ENCODE results near the gene JAK1.
"Not testable (repeated sequence)": the region's sequence is repeated elsewhere in the genome, so short reads cannot be mapped to it uniquely, and the experiment has no call there.

Gene JAK1

DNA sequence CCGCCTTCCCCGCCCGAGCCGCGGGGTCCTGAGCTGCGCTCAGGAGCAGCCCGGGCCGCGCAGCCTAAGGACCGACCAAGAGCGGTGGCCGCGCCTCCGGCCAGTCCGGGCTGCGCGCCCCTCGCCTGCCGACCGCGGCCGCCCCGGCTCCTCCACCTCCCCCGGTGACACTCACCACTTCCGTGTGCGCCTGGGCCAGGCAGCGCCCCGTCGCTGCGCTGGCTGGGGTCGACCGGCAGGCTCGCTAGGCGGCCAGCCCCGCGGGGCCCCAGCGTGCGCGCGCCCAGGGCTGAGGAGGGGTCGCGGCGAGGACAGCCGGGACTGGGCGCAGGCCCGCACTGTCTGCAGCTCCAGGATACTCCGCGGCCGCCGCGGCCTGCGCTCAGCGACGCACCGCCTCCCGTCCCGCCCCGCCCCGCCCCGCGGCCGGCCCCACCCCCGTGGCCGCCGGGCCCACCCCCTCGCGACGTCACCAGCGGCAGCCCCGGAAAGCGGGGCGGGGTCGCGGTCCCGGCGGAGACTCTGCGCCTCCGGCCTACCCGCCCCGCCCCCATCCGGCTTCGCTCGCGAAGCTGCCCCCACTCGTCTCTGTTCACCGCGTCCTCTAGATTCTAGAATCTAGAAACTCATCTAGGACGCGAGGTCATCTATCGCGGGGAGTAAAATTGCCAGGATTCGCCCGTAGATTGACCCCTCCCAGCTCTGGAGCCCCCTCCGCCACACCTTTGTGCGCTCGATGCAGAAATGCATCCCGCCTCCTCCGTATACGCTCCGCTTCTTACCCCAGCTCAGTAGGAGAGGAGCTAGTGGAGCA lies at the start of gene JAK1:
TSS of gene JAK1 (minus strand) at position 392 of the 814 bp plus-strand sequence. CDS start 80,285 bp downstream, outside the sequence.
- peak; percentile 89 for DNase-seq

DNA sequence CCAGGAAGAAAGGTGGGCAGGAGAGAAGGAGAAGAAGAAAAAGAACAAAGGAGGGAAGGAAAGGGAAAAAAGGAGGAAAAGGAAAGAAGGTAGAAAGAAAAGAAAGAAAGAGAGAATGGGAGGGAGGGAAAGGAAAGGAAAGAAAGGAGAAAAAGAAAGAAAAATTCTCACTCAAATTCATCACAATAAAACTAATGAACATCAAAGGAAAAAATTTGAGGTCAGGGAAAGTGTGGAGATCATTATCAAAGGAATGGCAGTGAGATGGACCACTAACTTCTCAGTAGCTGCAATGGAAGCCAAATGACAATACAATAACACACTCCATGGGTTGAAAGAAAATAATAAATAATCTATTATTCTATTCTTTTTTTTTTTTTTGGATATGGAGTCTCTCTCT lies 48.0 kb upstream of the JAK1 start:
- no peak for DNase-seq

GRCh38 chr1:65011983-65012382 lies 45.6 kb upstream of the JAK1 start:
- DNase-seq: no peak

GRCh38 chr1:65009724-65010420 lies 43.5 kb upstream of the JAK1 start:
- DNase-seq: peak; percentile 10

GRCh38 chr1:65009176-65009575 lies 42.8 kb upstream of the JAK1 start:
- DNase-seq: peak; percentile 15

DNA sequence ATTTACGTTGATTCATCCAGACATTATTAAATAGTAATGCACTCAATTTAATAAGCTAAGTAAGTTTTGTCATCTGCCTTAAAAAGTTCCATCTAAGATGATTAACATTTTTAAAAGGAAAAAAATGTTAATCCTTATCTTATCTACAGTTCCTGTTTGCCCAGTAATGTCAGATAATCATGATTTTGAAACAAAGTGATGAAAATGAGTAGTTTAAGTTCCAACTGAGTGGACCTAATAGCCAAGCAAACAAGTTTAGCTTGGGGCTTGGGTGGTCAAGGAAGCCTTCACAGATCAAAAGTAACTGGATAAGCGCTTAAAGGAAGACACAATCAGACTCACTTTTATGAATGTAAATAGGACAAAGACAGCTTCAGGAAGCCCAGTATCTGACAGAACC lies 40.5 kb upstream of the JAK1 start:
- no peak for DNase-seq

- no peak for DNase-seq
These were observed 36.9 kb upstream of the JAK1 start for GRCh38 chr1:65003316-65003664.

GRCh38 chr1:65002508-65003315 lies 36.4 kb upstream of the JAK1 start:
- peak; percentile 79 for DNase-seq

GRCh38 chr1:65002156-65002507 lies 35.8 kb upstream of the JAK1 start:
- DNase-seq: no peak

DNA sequence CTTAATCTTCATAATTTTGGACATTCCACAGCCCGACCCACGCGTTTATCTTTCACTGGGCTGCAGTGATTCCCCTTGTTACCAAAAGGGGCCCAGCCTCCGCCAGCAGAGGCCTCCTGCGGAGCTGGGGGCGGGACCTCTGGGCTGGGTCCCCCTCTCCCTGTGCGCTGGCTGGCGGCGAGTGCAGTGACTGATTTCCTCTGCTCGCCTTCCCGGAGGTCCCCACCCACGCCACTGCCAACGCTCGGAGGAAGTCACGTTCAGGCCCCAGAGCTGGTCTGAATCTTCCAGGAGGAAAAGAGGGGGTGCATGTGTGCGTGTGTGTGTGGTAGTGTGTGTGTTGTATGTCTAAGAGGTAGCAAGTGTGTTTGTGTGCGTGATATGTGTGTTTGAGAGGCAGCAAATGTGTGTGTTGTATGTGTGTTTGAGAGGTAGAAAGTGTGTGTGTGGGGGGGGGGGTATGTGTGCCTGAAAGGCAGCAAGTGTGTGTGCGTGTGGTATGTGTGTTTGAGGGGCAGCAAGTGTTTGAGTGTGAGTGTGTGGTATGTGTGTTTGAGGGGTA lies 35.0 kb upstream of the JAK1 start:
- DNase-seq: peak; percentile 82

- DNase-seq: not testable (repeated sequence)
These were observed 32.1 kb upstream of the JAK1 start for GRCh38 chr1:64998425-64998948.

DNA sequence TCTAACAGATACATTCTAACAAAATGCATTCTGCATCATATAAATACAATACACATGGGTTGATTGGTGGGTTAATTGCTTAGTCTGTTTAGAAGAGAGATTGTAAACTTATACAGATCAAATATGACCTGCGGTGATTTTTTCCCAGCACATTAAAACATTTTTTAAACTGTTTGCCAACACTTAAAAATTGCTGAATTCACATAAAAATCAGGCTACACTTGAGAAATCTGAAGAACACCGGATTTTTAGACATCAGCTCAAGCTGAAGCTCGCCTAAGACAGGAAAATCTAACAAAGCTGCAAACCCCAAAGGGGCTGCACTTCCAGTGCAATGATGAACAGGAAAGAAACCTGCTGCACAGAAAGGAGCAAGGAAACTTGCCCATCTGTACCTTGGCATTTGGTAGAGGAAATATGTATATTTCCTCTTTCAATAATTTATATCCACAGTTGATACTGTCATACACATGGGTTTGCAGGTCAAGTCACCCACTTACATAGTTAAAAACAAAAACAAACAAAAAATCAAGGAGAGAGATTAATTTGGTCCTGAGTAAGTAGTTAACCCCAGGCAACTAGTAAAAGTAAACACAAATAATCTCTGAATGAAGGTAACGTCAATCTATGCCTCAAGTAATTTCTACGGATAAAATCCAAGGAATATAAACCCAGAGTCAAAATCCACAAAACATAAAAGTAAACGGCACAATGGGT lies 30.4 kb upstream of the JAK1 start:
- DNase-seq: no peak

DNA sequence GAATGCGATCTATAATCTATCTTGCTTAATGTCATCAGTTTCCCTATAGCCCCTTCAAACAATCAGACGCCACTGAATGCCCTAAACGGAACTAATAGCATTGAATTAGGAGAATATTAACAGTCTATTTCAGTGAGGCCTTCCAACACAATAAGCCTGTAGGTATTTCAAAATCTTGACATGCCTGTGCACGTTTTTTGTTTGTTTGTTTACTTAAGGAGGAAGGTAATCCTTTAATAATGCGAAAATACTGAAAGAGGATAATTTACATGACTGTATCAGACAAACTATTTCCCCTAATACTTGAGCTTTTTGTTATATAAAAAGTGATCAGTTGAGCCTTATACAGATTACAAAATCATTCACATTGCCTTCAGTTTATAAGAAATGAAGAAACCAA lies 29.0 kb upstream of the JAK1 start:
- DNase-seq: no peak

- DNase-seq: no peak
These were observed 20.8 kb upstream of the JAK1 start for GRCh38 chr1:64986903-64987871.

GRCh38 chr1:64984737-64985136 lies 18.4 kb upstream of the JAK1 start:
- no peak for DNase-seq

- DNase-seq: no peak
These were observed 17.8 kb upstream of the JAK1 start for GRCh38 chr1:64984106-64984505.

- DNase-seq: no peak
These were observed 16.8 kb upstream of the JAK1 start for GRCh38 chr1:64983110-64983509.

GRCh38 chr1:64981601-64982533 lies 15.5 kb upstream of the JAK1 start:
- DNase-seq: no peak

- DNase-seq: no peak
These were observed 14.6 kb upstream of the JAK1 start for GRCh38 chr1:64980745-64981600.

Measured in CD4-positive, alpha-beta T cell treated with Interleukin-10 for 1 hour (primary cell).